HCT116 (cell line): ENCODE measurements around the gene MYO16.

Experiments used
- CTCF ChIP-seq, 3 experiments: fragments of 200-600 bp in 1 of 3; sonication (generic) in 1 of 3; IDR thresholded peaks in 2 of 3; conservative IDR thresholded peaks in 1 of 3; 2 replicates each; pipeline ENCODE4 v1.5.1; 2012 to 2017; ENCODE audit warnings: low read depth in 2 of 3, low read length in 2 of 3, antibody characterized with exemption in 1 of 3, borderline replicate concordance in 1 of 3, control low read depth in 1 of 3, mild to moderate bottlenecking in 1 of 3, mixed read lengths in 1 of 3, mixed run types in 1 of 3, moderate library complexity in 1 of 3; ENCODE audit not compliant: insufficient read depth in 1 of 3
- EGR1 ChIP-seq: IDR thresholded peaks from 2 replicates; pipeline ENCODE4 v1.6.1; 2012; ENCODE audit warnings: low read depth
- EZH2 ChIP-seq: fragments of 200-600 bp; sonication (generic); IDR thresholded peaks from 2 replicates; pipeline ENCODE4 v1.6.1; 2017; ENCODE audit warnings: antibody characterized with exemption, mixed run types
- EZH2phosphoT487 ChIP-seq: fragments of 200-600 bp; IDR thresholded peaks from 2 replicates; pipeline ENCODE4 v1.6.1; 2018; ENCODE audit warnings: antibody characterized with exemption, borderline replicate concordance
- MAX ChIP-seq: IDR thresholded peaks from 2 replicates; pipeline ENCODE4 v1.6.1; 2012
- POLR2A ChIP-seq: IDR thresholded peaks from 2 replicates; pipeline ENCODE4 v1.7.0; 2011; ENCODE audit warnings: borderline replicate concordance; ENCODE audit not compliant: insufficient read depth, insufficient read length; ENCODE audit errors: extremely low read depth
- REST ChIP-seq: IDR thresholded peaks from 2 replicates; pipeline ENCODE4 v1.6.1; 2012; ENCODE audit warnings: low read depth
- ZBTB33 ChIP-seq: IDR thresholded peaks from 2 replicates; pipeline ENCODE4 v1.6.1; 2011; ENCODE audit warnings: mild to moderate bottlenecking, low read length, moderate library complexity; ENCODE audit not compliant: insufficient replicate concordance; ENCODE audit errors: extremely low read depth
- ZNF274 ChIP-seq: fragments of 200-500 bp; sonication (Bioruptor generic); IDR thresholded peaks from 2 replicates; pipeline ENCODE4 v1.6.1; 2014; ENCODE audit warnings: mild to moderate bottlenecking, low read depth, low read length, inconsistent platforms

GRCh38 chr13:108944760-108945159 lies 315.3 kb downstream of the MYO16 start:
- TF ChIP-seq ZNF274 (no peak), CTCF (IDR thresholded peaks at IDR 0.05 in 2 of 3, conservative IDR thresholded peaks at IDR 0.05 in 1 of 3; ENCODE audit: borderline replicate concordance in 1 of 3, insufficient read depth in 1 of 3, low read depth in 2 of 3, low read length in 2 of 3) (no peak), ZBTB33 (no peak), EZH2 (no peak), MAX (no peak), POLR2A (no peak), EGR1 (no peak), REST (no peak), EZH2phosphoT487 (no peak)
